ENCODE results near the gene RNF40. TPM values are rescaled to one million over a fixed set of nuclear protein-coding genes. Genes with fewer than 3 reads are reported as not detected.
A peak's percentile ranks its signal among the peaks of the same experiment; 100 is the strongest.

Gene RNF40
- total RNA-seq: 100 to 1,000 TPM in 2 of 8 experiments, 10 to 100 TPM in 6; 65.9 to 124 (median 90.3) TPM

DNA sequence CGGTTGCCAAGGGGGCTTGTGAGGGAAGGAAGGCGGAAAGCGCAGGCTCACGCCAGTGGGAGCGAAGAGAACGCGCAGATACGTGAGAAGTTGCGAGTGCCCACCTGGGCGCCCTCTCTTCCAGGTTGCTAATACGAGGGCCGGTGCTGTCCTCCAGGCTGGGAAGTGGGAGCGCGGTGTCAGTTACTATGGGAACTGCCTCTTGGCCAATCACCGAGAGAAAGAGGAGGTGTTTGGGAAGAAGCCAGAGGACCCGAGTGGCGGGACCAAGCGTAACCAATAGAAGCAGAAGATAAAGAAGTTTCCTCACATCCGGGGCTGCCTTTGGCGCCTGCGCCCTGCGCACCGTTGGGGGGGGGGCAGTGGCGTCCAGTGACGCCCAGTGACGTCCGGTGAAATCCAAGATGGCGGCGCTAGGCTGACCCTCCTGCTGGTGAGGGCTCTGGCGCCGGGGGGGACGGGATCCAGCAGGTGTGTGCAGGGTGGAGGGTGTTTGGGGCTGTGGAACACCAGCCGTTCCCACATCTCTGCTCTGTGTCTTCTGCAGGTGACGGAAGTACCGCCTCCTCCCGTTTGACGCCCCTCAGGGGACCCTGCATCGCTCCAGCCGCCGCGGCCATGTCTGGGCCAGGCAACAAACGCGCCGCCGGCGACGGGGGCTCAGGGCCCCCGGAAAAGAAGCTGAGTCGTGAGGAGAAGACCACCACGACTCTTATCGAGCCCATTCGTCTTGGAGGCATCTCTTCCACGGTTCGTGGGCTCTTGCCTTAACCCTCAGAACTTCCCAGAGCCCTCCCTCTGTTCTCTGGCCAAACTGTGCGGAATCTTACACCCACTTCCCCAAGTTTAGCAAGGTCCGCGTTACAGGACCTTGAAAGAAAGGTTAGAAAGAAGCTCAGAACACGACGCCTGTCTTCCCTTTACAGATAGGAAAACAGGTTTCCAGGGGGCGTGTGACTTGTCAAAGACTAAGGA is at the start of gene RNF40, which contains the start of gene CFAP119:
TSS of gene RNF40 (plus strand) at position 395 of the 975 bp plus-strand sequence. CDS start at position 619, 224 bp downstream.
TSS of gene CFAP119 (minus strand) at position 135 of the 975 bp plus-strand sequence. CDS start 314 bp downstream, outside the sequence.
- H3K4me1 ChIP-seq (replicated peaks in 1 of 2): peaks cover 15 to 18% of the 10 kb centered on the region in 2 donors
- peak within 1 kb of the TSS; percentile 69 to 92 (median 85) for H3K4me3 ChIP-seq
- peak; percentile 90 to 95 (median 92) for ATAC-seq (replicated peaks in 6 of 8)
- in situ Hi-C loops (cut with MboI; ENCODE audit: low pct_unique_long_range_greater_than_20kb in 2 of 9, low sequenced_read_pairs in 9 of 9, unreplicated experiment in 9 of 9): no loop called here
- WGBS, 10 experiments: 0 to 6% (median 0%) methylated on average over 2 to 17 of the region's 60 CpGs; no CpG with 5 or more reads in 3 of the 10 experiments
- peak within 1 kb of the TSS; percentile 74 to 94 for H3K27ac ChIP-seq

DNA sequence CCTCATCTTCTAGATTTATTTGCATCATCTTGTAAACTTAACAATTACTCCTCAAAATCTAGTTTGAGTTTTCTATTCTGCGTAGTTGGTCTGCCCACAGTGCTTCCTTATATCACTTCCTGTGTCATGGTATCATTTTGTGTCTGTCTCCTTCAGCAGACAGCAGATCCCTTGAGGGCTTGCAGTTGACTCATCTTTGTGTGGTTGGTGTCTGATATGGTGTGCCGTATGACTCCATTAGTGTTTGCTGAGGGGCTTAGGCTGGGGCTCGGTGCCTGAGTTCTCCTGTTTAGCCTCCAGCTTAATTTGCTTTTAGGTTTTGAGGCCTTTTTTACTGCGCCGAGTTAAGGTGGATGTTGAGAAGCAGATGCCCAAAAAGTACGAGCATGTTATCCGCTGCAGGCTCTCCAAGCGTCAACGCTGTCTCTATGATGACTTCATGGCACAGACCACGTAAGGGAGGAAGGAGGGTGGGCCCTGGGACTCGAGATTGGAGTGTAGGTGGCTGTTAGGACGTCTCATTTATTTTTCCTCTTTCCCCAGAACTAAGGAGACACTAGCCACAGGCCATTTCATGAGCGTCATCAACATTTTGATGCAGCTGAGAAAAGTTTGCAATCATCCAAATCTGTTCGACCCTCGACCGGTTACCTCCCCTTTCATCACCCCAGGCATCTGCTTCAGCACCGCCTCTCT is 46.2 kb upstream of the RNF40 start:
- in situ Hi-C loops (cut with MboI; ENCODE audit: low pct_unique_long_range_greater_than_20kb in 2 of 9, low sequenced_read_pairs in 9 of 9, unreplicated experiment in 9 of 9): no loop called here
- no peak for ATAC-seq (replicated peaks in 6 of 8)
- 87 to 100% (median 96%) methylated on average over 1 to 16 of the region's 17 CpGs for WGBS, 10 experiments
- Histone ChIP-seq H3K27ac (no peak overlapping the region), H3K4me1 (replicated peaks in 1 of 2) (no peaks in the 10 kb centered on the region), H3K4me3 (no peak overlapping the region)

DNA sequence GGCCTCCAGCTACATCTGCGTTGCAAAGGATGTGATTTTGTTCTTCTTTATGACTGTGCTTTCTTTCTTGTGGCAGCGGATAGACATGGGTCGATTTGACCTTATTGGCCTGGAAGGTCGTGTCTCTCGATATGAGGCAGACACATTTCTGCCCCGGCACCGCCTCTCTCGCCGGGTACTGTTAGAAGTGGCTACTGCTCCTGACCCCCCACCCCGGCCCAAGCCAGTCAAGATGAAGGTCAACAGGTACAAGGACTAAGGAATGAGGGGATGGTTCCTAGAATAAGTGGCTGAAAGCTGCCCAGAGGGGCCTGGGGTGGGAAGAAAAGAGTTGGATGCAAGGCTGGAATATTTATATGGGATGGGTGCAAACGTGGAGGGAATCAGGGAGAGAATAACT is 42.0 kb upstream of the RNF40 start:
- H3K4me3 ChIP-seq: no peak overlapping the region
- in situ Hi-C loops (cut with MboI; ENCODE audit: low pct_unique_long_range_greater_than_20kb in 2 of 9, low sequenced_read_pairs in 9 of 9, unreplicated experiment in 9 of 9): no loop called here
- no peaks in the 10 kb centered on the region for H3K4me1 ChIP-seq (replicated peaks in 1 of 2)
- no peak for ATAC-seq (replicated peaks in 6 of 8)
- 58 to 100% (median 92%) methylated on average over 1 to 9 of the region's 11 CpGs; no CpG with 5 or more reads in 1 of the 10 experiments for WGBS, 10 experiments
- no peak overlapping the region for H3K27ac ChIP-seq

DNA sequence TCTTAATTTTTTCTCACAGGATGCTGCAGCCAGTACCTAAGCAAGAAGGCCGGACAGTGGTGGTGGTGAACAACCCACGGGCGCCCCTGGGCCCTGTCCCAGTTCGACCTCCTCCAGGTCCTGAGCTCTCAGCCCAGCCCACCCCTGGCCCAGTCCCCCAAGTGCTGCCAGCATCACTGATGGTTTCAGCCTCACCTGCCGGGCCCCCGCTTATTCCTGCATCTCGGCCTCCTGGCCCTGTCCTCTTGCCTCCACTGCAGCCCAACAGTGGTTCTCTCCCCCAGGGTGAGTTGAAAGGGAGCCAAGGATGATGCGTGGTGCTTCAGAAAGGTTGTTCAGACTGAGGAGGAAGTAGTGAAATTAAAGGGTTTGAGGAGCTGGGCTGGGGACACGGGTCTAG is 41.4 kb upstream of the RNF40 start:
- no peak overlapping the region for H3K4me3 ChIP-seq
- ATAC-seq (replicated peaks in 6 of 8): no peak
- H3K27ac ChIP-seq: no peak overlapping the region
- 90 to 100% (median 99%) methylated on average over 1 to 5 of the region's 9 CpGs for WGBS, 10 experiments
- in situ Hi-C loops (cut with MboI; ENCODE audit: low pct_unique_long_range_greater_than_20kb in 2 of 9, low sequenced_read_pairs in 9 of 9, unreplicated experiment in 9 of 9): no loop called here
- H3K4me1 ChIP-seq (replicated peaks in 1 of 2): no peaks in the 10 kb centered on the region

DNA sequence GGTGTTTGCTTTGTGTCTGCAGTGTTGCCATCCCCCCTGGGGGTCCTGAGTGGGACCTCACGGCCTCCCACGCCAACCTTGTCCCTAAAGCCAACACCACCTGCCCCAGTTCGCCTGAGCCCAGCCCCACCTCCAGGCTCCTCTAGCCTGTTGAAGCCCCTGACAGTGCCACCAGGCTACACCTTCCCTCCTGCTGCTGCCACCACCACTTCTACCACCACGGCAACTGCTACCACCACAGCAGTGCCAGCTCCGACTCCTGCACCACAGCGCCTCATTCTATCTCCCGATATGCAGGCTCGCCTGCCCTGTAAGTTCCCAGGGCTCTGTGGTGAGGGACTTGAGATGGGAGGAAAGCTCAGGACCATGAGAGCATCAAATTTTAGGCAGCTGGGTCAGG is 41.0 kb upstream of the RNF40 start:
- Histone ChIP-seq H3K4me3 (no peak overlapping the region), H3K4me1 (replicated peaks in 1 of 2) (no peaks in the 10 kb centered on the region), H3K27ac (no peak overlapping the region)
- ATAC-seq (replicated peaks in 6 of 8): no peak
- in situ Hi-C loops (cut with MboI; ENCODE audit: low pct_unique_long_range_greater_than_20kb in 2 of 9, low sequenced_read_pairs in 9 of 9, unreplicated experiment in 9 of 9): no loop called here
- WGBS, 10 experiments: 67 to 97% (median 80%) methylated on average over 2 to 5 of the region's 8 CpGs; no CpG with 5 or more reads in 7 of the 10 experiments

DNA sequence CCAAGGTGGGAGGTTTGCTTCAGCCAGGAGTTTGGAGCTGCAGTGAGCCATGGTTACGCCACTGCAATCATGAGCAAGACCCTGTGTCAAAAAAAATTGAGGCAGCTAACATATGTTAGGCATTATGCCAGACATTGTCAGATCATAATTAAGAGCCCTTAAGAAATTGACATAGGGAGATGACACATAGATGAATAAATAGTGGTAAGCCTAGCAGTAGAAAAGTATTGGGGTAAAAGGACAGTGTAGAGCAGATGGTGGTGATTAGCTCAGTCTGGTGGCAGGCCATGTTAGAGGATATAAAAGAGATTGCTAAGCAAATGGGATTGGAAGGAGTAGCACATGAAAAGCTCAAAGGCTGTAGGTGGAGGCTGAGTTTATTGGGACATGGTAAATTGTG is 40.5 kb upstream of the RNF40 start:
- Histone ChIP-seq H3K27ac (no peak overlapping the region), H3K4me3 (no peak overlapping the region), H3K4me1 (replicated peaks in 1 of 2) (no peaks in the 10 kb centered on the region)
- ATAC-seq (replicated peaks in 6 of 8): peak in 1 of 8 experiments; percentile 42
- WGBS, 10 experiments: 100% methylated on average over 1 of the region's 1 CpG; no CpG with 5 or more reads in 6 of the 10 experiments
- in situ Hi-C loops (cut with MboI; ENCODE audit: low pct_unique_long_range_greater_than_20kb in 2 of 9, low sequenced_read_pairs in 9 of 9, unreplicated experiment in 9 of 9): no loop called here

DNA sequence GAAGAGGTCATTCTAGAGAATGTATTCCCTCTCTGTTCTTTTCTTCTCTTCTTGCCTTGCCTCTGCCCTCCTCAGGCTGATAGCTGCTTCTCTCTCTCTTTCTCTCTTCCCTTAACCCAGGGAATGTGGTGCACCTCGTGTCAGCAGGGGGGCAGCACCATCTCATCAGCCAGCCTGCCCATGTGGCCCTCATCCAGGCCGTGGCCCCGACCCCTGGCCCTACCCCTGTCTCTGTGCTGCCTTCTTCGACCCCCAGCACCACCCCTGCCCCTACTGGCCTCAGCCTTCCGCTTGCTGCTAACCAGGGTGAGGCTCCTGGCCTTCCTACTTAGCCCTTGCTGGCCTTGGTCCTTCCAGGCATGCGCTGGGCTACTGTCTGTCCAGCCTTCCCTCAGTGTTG is 39.7 kb upstream of the RNF40 start:
- no peak for ATAC-seq (replicated peaks in 6 of 8)
- no peak overlapping the region for H3K27ac ChIP-seq
- no peaks in the 10 kb centered on the region for H3K4me1 ChIP-seq (replicated peaks in 1 of 2)
- H3K4me3 ChIP-seq: no peak overlapping the region
- 57 to 100% (median 70%) methylated on average over 1 to 3 of the region's 6 CpGs; no CpG with 5 or more reads in 4 of the 10 experiments for WGBS, 10 experiments
- in situ Hi-C loops (cut with MboI; ENCODE audit: low pct_unique_long_range_greater_than_20kb in 2 of 9, low sequenced_read_pairs in 9 of 9, unreplicated experiment in 9 of 9): no loop called here

DNA sequence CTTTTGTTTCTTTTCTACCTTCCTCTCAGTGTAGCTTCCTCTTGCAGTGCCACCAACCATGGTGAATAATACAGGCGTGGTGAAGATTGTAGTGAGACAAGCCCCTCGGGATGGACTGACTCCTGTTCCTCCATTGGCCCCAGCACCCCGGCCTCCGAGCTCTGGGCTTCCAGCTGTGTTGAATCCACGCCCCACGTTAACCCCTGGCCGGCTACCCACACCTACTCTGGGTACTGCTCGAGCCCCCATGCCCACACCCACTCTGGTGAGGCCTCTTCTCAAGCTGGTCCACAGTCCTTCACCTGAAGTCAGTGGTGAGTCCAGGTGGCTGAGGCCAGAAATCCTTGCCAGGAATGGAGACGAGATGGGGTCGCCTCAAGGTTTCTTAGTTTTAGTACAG is 39.2 kb upstream of the RNF40 start:
- WGBS, 10 experiments: 80 to 100% (median 90%) methylated on average over 1 to 6 of the region's 10 CpGs; no CpG with 5 or more reads in 4 of the 10 experiments
- in situ Hi-C loops (cut with MboI; ENCODE audit: low pct_unique_long_range_greater_than_20kb in 2 of 9, low sequenced_read_pairs in 9 of 9, unreplicated experiment in 9 of 9): no loop called here
- Histone ChIP-seq H3K4me3 (no peak overlapping the region), H3K4me1 (replicated peaks in 1 of 2) (no peaks in the 10 kb centered on the region), H3K27ac (no peak overlapping the region)
- no peak for ATAC-seq (replicated peaks in 6 of 8)

DNA sequence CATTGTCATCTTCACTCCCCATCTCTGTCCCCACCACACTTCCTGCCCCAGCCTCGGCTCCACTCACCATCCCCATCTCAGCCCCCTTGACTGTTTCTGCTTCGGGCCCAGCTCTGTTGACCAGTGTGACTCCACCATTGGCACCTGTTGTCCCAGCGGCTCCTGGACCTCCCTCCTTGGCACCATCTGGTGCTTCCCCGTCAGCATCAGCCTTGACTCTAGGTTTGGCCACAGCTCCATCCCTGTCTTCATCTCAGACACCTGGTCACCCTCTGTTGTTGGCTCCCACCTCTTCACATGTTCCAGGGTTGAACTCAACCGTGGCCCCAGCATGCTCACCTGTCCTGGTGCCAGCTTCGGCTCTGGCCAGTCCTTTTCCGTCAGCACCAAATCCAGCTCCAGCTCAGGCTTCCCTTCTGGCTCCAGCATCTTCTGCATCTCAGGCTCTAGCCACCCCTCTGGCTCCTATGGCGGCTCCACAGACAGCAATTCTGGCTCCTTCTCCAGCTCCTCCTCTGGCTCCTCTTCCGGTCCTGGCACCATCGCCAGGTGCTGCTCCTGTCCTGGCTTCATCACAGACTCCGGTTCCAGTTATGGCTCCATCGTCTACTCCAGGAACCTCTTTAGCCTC is 38.3 kb upstream of the RNF40 start:
- ATAC-seq (replicated peaks in 6 of 8): no peak
- H3K4me3 ChIP-seq: no peak overlapping the region
- WGBS, 10 experiments: 80 to 100% (median 100%) methylated on average over 1 to 10 of the region's 12 CpGs; no CpG with 5 or more reads in 3 of the 10 experiments
- in situ Hi-C loops (cut with MboI; ENCODE audit: low pct_unique_long_range_greater_than_20kb in 2 of 9, low sequenced_read_pairs in 9 of 9, unreplicated experiment in 9 of 9): no loop called here
- no peak overlapping the region for H3K27ac ChIP-seq
- no peaks in the 10 kb centered on the region for H3K4me1 ChIP-seq (replicated peaks in 1 of 2)

DNA sequence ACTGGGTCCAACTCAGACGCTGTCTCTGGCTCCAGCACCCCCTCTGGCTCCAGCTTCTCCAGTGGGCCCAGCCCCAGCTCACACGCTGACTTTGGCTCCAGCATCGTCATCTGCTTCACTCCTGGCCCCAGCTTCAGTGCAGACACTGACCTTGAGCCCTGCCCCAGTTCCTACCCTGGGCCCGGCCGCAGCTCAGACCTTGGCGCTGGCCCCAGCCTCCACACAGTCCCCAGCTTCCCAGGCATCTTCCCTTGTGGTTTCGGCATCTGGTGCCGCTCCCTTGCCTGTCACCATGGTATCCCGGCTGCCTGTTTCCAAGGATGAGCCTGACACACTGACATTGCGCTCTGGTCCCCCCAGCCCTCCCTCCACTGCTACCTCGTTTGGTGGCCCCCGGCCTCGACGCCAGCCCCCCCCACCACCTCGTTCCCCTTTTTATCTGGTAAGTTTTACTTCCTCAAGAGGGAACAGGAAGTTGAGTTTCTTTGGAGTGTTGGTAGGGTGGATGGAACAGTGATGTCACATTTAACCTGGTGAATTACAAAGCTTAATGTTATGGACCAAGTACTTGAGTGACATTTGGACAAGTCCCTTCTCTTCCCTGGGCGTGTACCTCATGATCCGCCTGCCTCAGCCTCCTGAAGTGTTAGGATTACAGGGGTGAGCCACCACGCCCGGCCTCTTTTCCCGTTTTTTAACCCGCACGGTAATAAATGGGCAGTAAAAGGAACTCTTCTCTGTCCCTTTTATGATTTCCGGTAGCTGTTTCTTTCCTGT is 37.3 kb upstream of the RNF40 start:
- WGBS, 10 experiments: 83 to 100% (median 92%) methylated on average over 2 to 11 of the region's 23 CpGs; no CpG with 5 or more reads in 1 of the 10 experiments
- H3K27ac ChIP-seq: no peak overlapping the region
- ATAC-seq (replicated peaks in 6 of 8): peak in 3 of 8 experiments; percentile 7 to 22 (median 18)

DNA sequence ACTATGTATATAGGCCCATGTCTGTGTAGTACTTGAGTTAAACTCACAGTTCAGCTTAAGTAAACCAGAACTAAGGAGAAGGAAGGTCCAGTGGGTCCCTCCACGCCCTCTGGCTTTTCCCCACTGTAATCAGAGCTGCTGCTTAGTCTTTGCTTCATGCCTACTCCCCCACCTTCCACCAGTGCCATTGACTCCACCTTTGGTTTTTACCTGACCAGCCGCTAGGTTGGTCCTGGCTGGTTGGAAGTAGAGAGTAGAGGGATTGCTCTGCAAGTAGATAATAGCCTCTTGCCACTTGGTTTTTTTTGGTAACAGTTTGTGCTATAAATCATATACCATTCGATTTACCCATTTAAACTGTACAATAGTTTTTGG is 36.7 kb upstream of the RNF40 start:
- no peaks in the 10 kb centered on the region for H3K4me1 ChIP-seq (replicated peaks in 1 of 2)
- in situ Hi-C loops (cut with MboI; ENCODE audit: low pct_unique_long_range_greater_than_20kb in 2 of 9, low sequenced_read_pairs in 9 of 9, unreplicated experiment in 9 of 9): no loop called here
- H3K27ac ChIP-seq: no peak overlapping the region
- ATAC-seq (replicated peaks in 6 of 8): no peak
- WGBS, 10 experiments: 80 to 100% (median 100%) methylated on average over 1 to 3 of the region's 3 CpGs; no CpG with 5 or more reads in 2 of the 10 experiments
- H3K4me3 ChIP-seq: no peak overlapping the region

More for the DNA sequence above, 37.3 kb upstream of the RNF40 start:
- no peaks in the 10 kb centered on the region for H3K4me1 ChIP-seq (replicated peaks in 1 of 2)
- no peak overlapping the region for H3K4me3 ChIP-seq
- in situ Hi-C loops (cut with MboI; ENCODE audit: low pct_unique_long_range_greater_than_20kb in 2 of 9, low sequenced_read_pairs in 9 of 9, unreplicated experiment in 9 of 9): no loop called here

DNA sequence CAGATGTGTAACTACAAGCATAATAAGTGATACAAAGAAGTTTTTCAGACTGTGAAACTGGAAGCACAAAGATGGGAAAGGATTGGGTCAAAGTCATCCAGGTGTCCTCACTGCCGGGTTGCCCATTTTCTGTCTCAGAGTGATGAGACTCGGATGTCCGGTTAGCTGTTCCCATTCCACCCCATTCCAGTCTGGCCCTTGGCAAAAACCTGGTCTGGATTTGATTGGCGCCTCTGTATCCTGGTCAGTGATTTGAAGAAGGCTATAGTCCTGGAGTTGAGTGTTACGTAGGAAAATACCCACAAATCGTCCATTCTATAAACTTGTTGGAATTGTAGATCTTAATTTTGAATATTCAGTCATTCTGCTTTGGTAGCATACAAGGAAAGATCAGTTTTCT is 33.8 kb upstream of the RNF40 start:
- H3K27ac ChIP-seq: no peak overlapping the region
- WGBS, 10 experiments: 56 to 100% (median 82%) methylated on average over 2 to 6 of the region's 6 CpGs; no CpG with 5 or more reads in 2 of the 10 experiments
- peak in 2 of 8 experiments; percentile 47 to 48 for ATAC-seq (replicated peaks in 6 of 8)
- no peak overlapping the region for H3K4me3 ChIP-seq
- in situ Hi-C loops (cut with MboI; ENCODE audit: low pct_unique_long_range_greater_than_20kb in 2 of 9, low sequenced_read_pairs in 9 of 9, unreplicated experiment in 9 of 9): no loop called here
- H3K4me1 ChIP-seq (replicated peaks in 1 of 2): no peaks in the 10 kb centered on the region
